ENCODE measurements around the gene CPNE6.
"Not testable (repeated sequence)": the region's sequence is repeated elsewhere in the genome, so short reads cannot be mapped to it uniquely, and the experiment has no call there.

CPNE6 gene

GRCh38 chr14:24071144-24071697 is at the start of gene CPNE6:
Gene CPNE6 (plus strand): TSS chr14:24071562. CDS start chr14:24072937, 1,375 bp downstream.
- DNase-seq = no peak

- not testable (repeated sequence) for DNase-seq
Measured at GRCh38 chr14:24024939-24025418, 46.4 kb upstream of the CPNE6 start.

GRCh38 chr14:24029687-24030086 is 41.7 kb upstream of the CPNE6 start:
- DNase-seq = not testable (repeated sequence)

- DNase-seq = not testable (repeated sequence)
Measured at GRCh38 chr14:24031331-24031730, 40.0 kb upstream of the CPNE6 start.

- no peak for DNase-seq
Measured at GRCh38 chr14:24032727-24033418, 38.5 kb upstream of the CPNE6 start.

GRCh38 chr14:24035769-24036168 is 35.6 kb upstream of the CPNE6 start:
- DNase-seq = not testable (repeated sequence)

DNA sequence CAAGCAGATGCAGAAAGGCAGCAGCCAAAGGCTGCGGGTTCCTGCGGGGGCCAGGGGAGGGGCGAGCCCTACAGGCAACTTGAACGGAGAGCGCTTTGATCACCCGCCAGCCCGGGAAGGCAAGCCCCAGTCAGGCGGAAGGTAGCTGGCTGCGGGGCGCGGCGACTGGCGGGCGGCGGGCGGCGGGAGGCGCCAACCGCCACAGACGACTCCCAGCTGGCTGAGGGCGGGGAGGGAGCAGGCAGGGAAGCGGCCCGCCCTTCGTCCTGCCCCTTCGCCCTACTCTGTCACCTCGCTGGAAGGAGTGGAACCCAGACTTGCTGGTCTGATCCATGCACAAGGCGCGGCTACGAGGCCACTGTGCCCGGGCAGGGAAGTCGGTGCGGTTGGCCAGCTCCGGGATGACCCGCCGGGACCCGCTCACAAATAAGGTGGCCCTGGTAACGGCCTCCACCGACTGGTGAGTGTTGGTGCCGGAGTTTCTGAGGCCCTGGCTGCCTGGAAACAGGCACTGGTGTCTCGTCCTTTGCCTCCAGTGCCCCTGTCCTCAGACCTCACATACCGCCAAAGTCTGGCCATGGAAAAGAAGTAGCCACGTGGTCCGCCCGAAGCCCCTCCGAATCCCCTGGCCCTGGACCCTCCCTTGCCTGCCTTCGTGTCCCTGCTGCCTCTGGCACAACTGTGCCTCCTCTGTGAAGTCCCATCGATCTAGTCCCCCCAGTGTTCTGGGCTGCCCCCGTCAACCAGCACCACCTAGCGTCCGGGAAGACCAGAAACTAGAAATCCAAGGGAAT is 35.0 kb upstream of the CPNE6 start:
- peak; percentile 78 for DNase-seq

- not testable (repeated sequence) for DNase-seq
Measured at GRCh38 chr14:24036963-24037657, 34.3 kb upstream of the CPNE6 start.

DNA sequence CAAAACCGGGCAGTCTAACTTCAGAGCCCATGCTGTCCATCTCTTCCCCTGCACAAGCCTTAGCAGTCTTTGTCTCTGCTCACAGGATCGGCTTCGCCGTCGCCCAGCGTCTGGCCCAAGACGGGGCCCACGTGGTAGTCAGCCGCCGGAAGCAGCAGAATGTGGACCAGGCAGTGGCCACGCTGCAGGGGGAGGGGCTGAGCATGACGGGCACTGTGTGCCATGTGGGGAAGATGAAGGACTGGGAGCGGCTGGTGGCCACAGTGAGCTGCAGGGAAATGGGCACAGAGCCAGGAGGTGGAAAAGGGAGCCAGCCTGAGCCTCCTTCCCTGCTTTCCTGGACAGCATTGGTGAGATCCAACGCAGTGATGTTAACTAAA is 33.7 kb upstream of the CPNE6 start:
- no peak for DNase-seq

- no peak for DNase-seq
Measured at GRCh38 chr14:24038686-24039085, 32.7 kb upstream of the CPNE6 start.

DNA sequence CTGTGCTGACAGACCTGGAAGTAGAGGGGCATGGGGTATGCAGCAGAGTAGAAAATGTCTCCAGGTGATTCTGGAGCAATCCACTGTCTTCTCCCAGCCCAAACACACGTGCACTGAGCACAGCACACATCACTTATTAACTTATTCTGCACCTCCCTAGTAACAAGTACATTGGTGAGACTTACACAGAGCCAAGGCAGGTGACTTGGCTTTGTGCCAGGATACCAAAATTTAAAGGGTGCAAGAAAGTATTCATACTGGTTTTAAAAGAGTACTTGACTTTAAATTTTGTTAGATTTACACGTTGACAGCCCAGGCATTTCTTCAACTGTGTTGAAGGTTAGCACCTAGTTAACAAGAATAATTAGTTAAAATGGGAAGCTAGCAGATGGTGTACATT is 30.7 kb upstream of the CPNE6 start:
- DNase-seq = no peak

DNA sequence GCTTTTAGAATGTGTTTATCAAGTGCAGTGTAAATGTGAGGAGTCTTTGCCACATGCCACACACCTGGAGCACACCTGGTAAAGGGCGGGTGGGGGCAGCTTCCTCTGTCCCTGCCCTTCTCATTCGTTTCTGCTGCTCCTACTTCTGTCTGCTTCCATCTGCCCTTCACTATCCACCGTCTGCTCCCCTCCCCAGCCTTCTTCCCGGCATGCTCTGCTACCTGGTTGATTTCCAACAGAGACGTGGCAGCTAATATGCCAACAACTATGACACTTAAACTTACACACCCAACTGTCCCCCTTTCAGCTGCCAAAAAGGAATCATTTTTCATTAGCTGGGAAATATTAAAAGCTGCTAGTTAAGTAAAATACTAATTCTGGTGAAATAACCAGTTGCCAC is 28.6 kb upstream of the CPNE6 start:
- DNase-seq = no peak

DNA sequence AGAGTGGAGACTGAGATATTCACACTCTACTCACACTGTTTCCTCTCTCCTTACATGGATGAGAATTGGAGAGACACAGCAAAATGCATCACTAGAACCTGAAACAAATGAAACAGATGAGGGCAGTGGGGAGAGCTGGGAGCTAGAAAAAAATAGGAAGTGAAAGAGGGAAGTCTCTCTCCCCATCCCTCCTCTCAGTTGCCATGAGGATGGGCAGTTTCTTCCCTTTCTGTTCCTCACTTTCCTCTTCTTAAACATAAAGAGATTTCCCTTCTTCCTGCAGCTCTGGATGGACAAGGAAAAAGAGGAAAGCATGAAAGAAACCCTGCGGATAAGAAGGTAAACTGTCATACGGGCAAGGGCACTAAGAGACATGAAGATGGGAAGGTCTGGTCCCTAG is 22.4 kb upstream of the CPNE6 start:
- not testable (repeated sequence) for DNase-seq

- not testable (repeated sequence) for DNase-seq
Measured at GRCh38 chr14:24050753-24051152, 20.6 kb upstream of the CPNE6 start.

DNA sequence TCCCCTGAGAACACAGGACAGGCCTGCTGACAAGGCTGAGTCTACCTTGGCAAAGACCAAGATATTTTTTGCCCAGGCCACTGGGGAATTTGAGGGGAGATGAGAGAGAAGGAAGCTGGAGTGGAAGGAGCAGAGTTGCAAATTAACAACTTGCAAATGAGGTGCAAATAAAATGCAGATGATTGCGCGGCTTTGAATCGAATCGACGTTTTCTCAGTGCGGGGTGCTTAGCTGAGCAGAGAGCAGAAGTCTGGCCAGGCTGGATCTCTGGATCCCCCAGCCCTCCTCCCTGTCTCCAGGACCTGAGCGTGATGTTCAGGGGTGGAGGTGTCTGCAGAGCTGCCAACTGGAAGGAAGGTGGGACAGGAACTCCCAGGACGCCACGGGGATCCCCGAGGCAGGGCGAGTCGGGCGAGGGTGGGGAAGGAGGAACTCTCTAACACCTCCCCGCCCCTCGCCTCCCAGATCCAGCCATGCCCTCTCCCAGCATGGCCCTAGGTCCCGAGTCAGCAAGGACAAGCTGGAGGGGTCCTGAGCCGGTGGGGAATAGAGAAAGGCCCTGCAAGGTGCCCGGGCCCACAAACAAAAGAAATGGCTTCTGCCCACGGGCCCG is 20.1 kb upstream of the CPNE6 start:
- DNase-seq = no peak

- peak; percentile 76 for DNase-seq
Measured at GRCh38 chr14:24051789-24052655, 19.3 kb upstream of the CPNE6 start, which contains the start of gene CARMIL3. Gene CARMIL3 (plus strand): TSS chr14:24052009. CDS start chr14:24052154, 145 bp downstream.

DNA sequence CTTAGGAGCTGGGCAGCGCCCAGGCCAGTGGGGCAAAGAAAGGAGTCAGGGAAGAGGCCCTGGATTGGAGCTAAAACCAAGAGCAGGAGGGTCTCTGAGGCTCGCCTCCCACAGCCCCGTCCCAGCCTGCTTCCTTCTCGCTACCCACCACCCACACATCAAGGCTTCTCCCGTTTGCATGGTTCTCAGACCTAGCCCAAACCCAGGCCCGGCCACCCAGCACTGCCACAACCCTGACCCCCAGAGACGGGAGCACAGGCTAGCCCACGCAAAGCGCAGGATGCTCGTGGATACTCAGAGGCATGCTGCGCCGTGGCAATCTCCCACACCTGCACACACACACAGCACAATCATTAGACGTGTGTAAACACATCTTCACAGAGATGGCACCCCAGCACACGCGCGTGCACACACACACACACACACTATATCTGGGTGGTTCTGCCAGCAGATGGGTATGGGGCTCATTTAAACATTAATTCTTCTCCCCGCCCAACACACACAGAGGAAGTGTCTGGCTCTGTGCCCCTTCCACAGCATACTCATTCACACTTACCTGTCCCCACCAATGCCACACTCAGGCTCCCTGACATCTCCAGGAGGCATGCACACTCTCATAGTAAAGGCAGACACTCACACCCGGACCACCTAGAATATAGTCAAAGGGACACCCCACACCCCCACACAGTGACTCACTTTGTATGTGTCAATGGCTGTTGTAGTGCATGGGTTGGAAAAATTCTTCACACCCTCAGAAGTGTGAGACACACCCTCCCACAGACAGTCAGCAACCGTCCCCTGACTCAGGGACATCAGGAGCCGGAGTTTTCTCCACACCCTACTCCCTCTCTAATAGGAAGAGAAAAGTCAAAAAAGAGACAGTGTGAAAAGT is 18.5 kb upstream of the CPNE6 start:
- no peak for DNase-seq

- DNase-seq = no peak
Measured at GRCh38 chr14:24053548-24054323, 17.6 kb upstream of the CPNE6 start.

DNA sequence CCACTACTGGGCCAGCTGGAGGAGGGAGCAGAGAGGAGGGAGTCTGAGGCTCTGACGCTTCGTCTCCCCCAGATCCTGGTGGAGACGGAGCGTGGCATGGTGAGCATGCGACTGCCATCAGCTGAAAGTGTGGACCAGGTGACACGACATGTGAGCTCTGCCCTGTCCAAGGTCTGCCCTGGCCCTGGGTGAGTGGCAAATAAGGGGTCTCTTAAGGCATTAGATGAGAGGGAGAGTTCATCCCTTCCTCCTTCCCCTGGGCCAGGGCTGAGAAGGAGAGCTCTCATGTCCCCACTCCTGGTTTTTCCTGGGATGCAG is 17.1 kb upstream of the CPNE6 start:
- no peak for DNase-seq

- DNase-seq = no peak
Measured at GRCh38 chr14:24054646-24055045, 16.7 kb upstream of the CPNE6 start.

Measured in NCI-H1105 treated with DMSO at 0.1 percent for 48 hours (cell line).